GM18505 (cell line): ENCODE data around the gene NKX1-1.

ENCODE experiments used
- ATAC-seq: cut with Tn5 transposase; IDR thresholded peaks from one replicate; pipeline ENCODE4 v1.9.1; 2021; ENCODE audit not compliant: unreplicated experiment
- POLR2A ChIP-seq: IDR thresholded peaks from 4 replicates; pipeline ENCODE4 v1.6.1; 2011; ENCODE audit warnings: borderline replicate concordance; ENCODE audit not compliant: insufficient read depth, insufficient read length; ENCODE audit errors: extremely low read depth

NKX1-1 gene

DNA sequence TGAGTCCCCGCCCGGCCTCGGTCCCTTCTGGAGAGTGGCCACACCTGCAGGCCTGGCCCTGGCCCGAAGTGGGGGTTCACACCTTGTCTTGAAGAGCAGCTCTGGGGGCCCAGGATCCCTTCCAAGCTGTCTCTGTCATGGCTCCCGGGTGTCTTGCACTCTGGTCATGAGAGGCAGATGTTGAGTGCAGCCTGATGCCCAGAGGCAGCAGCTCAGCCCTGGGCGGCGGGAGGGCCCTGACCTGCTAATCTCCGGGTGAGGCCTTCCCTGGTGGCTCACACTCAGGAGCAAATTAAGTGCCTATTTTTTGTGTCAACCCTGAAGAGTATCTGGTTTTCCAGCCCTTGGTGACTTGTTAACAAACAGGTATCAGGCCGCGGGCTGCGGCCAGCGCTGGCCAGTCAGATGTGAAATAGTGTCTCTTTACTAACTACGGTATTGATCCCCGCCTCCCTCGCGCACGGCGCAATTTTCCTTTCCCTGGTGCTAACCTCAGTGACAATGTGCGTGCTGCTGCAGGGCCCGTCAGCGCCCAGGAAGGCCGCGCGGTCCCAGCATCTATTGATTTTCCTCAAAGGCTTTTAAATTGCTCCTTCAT, 24.2 kb downstream of the NKX1-1 start:
- no peak for TF ChIP-seq POLR2A
- ATAC-seq = no peak

DNA sequence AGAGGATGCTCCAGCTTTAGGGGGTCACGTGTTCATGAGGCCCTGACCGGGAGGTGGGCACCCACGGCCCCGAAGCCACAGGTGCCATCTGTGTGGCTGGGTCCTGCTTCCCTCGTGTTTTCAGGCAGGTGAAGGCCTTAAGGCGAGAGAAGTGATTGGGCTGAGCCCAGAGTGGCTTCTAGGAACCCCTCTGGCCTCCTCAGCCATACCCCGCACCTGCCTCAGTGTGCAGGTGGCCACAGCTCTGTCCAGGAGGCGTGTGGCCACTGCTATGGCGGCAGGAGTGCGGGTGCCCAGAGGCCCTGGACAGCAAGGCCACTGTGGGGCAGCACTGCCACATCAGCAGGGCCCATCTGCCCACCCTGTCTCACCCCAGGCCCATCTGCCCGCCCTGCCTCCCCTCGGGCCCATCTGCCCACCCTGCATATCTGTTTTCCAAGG, 25.0 kb downstream of the NKX1-1 start:
- no peak for ATAC-seq
- TF ChIP-seq POLR2A = no peak

DNA sequence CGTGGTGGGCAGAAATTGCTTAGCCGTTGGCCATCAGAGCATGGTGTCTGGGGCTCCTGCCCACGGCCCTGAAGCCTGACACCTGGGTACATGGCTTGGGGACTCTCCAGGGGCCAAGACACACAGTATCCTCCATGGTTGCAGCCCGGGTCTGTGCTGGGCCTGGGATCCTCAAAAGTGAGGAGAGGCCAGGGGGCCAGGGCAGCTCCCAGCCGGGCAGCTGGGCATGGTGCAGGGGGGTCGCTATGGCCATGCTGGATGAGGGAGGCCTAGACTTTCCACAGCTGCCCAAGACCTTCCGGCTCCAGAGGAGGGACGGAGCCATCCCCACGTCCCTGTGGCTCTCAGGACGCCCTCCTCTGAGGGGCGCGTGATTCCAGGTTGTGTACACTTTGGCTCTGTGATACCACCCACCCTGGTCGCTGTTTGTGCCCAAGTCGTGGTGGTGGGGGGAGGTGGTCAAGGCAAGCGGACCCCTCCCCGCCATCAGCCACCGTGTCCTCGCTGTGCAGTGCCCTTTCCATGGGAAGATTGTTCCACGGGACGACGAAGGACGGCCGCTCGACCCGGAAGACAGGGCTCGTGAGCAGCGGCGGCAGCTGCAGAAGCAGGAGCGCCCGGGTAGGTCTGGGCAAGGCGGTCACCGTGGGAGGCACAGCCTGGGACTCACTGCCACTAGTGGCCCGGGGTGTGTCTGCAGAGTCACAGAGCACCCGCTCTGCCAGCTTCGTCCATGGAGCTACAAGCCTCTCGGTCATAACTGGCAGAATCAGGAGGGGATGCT, 25.7 kb downstream of the NKX1-1 start:
- TF ChIP-seq POLR2A = no peak
- ATAC-seq = no peak

DNA sequence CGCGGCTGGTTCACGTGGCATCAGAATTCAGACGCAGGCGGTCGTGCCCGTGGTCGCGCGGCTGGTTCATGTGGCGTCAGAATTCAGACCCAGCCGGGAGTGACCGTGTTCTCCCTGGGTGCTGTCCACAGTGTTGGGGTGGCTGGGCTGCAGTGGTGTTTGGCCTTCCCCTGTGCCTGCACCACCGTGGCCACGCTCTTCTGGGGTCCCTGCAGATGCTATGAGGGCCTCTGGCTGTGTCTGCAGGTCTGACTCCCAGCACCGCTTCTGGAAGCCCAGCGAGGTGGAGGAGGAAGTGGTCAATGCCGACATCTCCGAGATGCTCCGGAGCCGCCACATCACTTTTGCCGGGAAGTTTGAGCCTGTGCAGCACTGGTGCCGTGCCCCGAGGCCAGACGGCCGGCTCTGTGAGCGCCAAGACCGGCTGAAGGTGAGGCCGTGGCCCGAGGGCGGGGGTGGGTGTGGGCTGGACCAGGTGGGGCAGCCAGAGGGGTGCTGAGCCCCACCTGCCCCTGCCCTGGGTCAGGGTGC, 26.4 kb downstream of the NKX1-1 start:
- no peak for TF ChIP-seq POLR2A
- no peak for ATAC-seq

DNA sequence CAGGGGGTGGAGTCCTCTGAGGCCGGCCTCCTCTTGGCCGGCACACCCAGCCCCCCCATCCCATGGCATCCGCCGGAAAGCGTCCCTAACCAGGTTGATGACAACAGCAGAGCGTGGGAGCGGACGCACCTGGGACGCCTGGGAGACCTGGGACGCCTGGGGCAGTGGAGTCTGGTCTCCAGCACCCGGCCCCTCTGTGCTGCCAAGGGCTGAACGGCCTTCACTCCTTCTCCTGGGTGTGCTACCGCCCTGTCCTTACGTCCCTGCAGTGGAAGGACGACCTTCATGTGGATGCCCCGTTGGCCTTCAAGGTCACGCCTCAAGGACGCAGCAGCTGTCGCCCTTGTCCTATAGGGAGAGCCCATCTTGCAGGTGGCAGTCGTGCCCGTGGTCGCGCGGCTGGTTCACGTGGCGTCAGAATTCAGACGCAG, 26.9 kb downstream of the NKX1-1 start:
- no peak for ATAC-seq
- TF ChIP-seq POLR2A = no peak

DNA sequence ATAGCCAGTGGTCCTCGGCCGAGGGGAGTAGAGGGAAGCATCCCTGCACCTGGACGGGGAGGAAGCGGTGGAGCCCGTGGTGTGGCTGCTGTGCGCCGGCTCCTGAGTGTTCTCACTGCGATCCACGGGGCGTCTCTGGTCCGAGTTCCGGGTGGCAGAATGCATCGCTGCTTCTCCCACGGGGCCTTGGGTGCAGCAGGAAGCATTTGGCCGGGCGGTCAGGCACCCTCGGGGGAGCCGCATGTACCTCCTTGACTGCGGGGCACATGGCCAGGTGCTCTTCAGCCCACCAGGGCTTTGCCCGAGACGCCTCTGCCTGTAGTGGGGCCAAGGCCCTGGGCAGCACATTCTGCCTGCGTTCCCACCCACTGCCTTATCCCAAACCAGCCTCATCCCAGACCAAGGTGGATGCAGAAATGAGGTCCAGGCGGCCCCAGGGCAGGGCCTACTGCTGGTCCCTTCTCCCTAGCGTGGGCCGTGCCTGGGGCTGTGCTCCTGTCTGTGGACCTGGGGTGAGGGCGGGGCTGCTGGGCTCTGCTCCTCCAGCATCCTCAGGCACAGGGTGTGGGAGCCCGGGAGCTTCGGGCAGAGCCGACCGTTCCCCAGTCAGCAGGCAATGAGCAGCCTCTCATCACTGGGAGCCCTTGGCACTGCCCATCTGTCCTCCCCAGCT, 27.5 kb downstream of the NKX1-1 start:
- ATAC-seq = no peak
- no peak for TF ChIP-seq POLR2A

DNA sequence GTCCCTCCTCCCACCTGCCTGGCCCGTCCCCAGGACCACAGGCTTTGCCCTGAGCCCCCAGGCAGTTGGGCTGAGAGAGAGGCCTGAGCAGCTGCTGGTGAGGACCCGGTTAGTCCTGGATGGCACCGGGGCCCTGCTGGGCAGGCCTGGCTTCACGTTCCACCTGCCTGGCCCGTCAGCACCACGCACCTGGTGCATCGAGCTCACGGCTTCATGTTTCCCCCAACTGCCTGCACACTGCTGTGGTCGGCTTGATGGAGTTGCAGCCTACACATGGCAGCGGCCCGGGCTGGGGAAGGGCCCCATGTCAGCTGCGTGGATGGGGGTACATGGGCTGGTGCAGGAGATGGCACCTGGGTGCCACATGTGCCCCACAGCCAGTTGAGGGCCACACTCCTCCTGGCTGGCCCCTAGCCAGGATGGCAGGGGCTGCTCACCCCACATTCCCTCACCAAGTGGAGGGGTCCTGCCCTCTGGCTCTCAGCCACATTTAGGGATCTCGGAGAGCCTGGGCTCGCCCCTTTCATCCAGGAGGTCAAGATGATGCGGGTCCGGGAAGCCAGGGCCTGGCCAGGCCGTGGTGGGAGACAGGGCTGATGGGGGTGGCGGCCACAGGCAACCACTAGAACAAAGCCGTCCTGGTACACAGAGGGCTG, 28.5 kb downstream of the NKX1-1 start:
- ATAC-seq = no peak
- TF ChIP-seq POLR2A = no peak

DNA sequence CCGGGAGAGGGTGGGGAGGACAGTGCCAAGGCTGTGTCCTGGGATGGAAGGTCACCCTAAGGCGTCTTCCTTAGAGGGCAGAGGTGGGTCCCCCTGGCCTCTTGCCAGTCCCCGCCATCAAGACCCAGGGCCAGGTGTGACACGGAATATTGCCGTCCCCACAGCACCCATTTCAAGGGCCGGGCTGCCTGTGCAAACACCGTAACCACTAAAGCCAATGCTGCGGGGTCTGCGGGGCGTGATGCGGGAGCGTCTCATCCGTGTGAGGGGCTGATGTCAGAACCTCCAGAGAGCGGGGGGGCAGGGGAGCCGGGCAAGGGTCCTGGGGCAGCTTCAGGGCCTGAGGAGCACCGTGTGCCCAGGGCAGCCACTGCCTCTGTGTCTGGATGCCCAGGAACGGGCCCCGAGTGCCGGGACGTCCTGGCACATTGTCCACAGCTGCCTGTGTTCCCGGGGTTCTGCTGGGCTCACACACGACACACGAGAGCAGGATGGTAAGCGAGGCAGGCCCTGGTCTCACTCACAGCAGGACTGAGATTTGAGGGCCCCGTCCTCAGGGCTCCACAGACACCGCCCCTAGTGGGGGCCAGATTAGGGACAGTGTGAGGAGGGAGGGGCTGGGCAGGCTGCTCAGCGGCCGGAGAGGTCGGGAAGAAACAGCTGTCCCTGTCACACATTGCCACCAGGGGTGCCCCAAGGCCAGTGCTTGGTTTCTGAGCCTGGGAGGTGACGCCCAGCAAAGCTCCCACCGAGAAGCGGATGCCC, 29.2 kb downstream of the NKX1-1 start:
- ATAC-seq = no peak
- TF ChIP-seq POLR2A = no peak

DNA sequence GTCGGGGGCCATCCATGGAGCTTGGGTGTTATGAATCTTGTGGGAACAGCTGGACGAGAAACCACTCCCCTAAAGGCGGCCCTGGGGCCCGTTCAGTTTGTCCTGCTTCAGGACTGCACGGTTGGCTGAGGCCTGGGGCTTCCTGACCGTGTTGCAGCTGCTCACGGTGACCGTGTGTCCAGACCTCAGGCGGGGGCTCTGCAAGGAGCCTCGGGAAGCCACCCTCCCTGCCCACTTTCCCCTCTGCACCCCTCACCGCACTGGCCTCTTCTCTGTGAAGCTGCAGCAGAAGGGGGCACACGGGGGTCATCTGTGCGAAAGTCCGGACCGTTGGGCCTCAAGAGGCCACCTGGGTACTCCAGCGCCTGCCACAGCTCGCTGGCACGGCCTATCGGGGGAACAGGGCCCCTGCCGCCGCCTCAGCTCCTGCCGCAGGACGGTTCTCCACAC, 29.8 kb downstream of the NKX1-1 start:
- ATAC-seq = no peak
- TF ChIP-seq POLR2A = no peak

DNA sequence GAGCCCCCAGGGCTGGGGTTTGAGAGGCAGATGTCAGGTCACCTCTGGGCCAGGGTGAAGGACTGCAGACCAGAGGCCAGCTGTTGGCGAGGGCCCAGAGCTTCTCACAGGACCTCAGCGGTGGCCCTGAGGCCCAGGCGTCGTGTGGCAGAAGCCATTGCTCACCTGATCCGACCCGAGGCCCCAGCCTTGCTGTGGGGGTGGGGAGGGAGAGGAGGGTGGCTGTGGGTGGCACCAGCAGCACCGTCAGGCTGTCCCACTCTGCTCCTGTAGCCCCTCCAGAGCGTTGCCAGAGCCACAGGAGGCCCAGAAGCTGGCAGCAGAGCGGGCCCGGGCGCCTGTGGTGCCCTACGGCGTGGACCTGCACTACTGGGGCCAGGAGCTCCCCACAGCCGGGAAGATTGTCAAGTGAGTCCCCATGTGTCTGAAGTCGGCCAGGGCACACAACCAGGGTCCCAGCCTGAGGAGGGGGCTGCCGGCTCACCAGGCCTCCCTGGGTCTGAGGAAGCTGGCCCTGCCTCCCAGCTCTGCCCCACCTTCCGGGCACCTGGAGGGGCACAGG, 30.4 kb downstream of the NKX1-1 start:
- ATAC-seq = no peak
- TF ChIP-seq POLR2A = no peak

DNA sequence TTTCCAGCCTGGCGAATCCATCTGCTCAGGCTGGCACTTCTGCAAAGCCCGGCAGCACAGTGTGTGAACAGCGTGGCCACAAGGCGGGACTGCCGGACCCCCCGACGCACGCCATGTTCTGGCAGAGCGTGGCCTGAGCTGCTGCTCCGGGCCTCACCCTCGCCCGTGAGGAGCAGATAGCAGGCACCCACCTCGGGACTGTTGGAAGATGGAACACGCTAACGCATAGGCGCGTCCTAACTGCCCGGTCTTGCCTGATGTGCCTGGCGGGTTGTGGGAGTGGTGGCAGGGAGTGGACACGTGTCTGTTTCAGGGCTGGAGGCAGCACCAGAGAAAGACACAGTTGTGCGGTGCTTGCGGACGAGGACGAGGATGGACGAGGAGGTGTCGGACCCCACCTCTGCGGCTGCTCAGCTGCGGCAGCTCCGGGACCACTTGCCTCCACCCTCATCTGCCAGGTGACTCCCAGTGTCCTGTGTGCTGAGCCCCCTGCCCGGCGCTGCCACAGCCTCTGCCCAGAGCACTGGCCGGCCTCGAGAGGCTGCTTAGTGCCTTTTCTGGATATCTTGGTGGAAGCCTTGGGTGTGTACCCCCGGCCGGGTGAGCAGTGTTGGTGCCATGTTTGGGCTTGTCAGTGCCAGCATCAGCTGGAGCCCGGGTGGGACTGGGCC, 31.1 kb downstream of the NKX1-1 start:
- no peak for TF ChIP-seq POLR2A
- no peak for ATAC-seq

DNA sequence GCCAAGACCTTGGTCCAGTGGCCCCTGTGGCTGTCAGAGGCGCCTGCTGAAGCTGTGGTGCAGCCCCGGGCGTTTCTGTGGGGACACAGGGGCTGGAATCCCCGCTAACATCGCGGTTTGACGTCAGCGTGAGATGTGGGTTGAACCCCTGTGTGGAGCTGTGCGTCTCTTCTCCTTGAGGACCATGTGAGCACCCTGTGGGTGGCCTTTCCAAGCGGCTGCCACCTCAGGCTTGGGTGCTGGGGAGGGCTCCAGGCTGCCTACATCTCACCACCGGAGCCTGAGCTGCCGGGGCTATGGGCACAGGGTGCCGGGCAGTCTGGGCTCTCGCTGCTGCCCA, 31.6 kb downstream of the NKX1-1 start:
- ATAC-seq = no peak
- TF ChIP-seq POLR2A = no peak
